Trophoblast cell (in vitro differentiated cells and primary cell): ENCODE results near the gene SLC16A13.

ENCODE experiments used
- DNase-seq, 2 donors: peaks; one replicate each; pipeline ENCODE4 v3.0.0-alpha.2; 2016
- H2AFZ ChIP-seq: 2 replicates; pipeline ENCODE4 v1.6.1; 2013; ENCODE audit warnings: low read length, moderate library complexity, mild to moderate bottlenecking; ENCODE audit not compliant: insufficient read depth, poor library complexity
- H2AK5ac ChIP-seq: 2 replicates; pipeline ENCODE4 v1.6.1; 2013; ENCODE audit warnings: mild to moderate bottlenecking, low read length
- H2BK120ac ChIP-seq: 2 replicates; pipeline ENCODE4 v1.6.1; 2013; ENCODE audit warnings: low read length, mild to moderate bottlenecking, moderate library complexity; ENCODE audit not compliant: insufficient read depth, poor library complexity
- H2BK12ac ChIP-seq: 2 replicates; pipeline ENCODE4 v1.6.1; 2013; ENCODE audit warnings: mild to moderate bottlenecking, low read length, moderate library complexity
- H2BK5ac ChIP-seq: 2 replicates; pipeline ENCODE4 v1.6.1; 2013; ENCODE audit warnings: low read length, low read depth, moderate library complexity, mild to moderate bottlenecking; ENCODE audit not compliant: poor library complexity
- H3K14ac ChIP-seq: 2 replicates; pipeline ENCODE4 v1.6.1; 2013; ENCODE audit warnings: mild to moderate bottlenecking, low read length
- H3K18ac ChIP-seq: 2 replicates; pipeline ENCODE4 v1.6.1; 2013; ENCODE audit warnings: mild to moderate bottlenecking, low read length
- H3K23ac ChIP-seq: 2 replicates; pipeline ENCODE4 v1.6.1; 2013; ENCODE audit warnings: low read length
- H3K27ac ChIP-seq: 2 replicates; pipeline ENCODE4 v1.5.1; 2013; ENCODE audit warnings: low read depth, mild to moderate bottlenecking, inconsistent platforms, low read length, moderate library complexity
- H3K27me3 ChIP-seq: 2 replicates; pipeline ENCODE4 v1.6.1; 2013; ENCODE audit warnings: inconsistent platforms, mild to moderate bottlenecking, low read length, moderate library complexity; ENCODE audit not compliant: insufficient read depth
- H3K36me3 ChIP-seq, 2 experiments: 1 replicate in 1 of 2; 2 replicates in 1 of 2; pipeline ENCODE4 v1.6.1; 2013; ENCODE audit warnings: low read length in 2 of 2, mild to moderate bottlenecking in 2 of 2, moderate library complexity in 1 of 2; ENCODE audit not compliant: insufficient read depth in 2 of 2, control insufficient read depth in 1 of 2
- H3K4ac ChIP-seq: 2 replicates; pipeline ENCODE4 v1.6.1; 2013; ENCODE audit warnings: low read depth, mild to moderate bottlenecking, low read length, moderate library complexity
- H3K4me1 ChIP-seq, 2 experiments: 1 replicate in 1 of 2; 2 replicates in 1 of 2; pipeline ENCODE4 v1.6.1; 2013; ENCODE audit warnings: low read length in 2 of 2, mild to moderate bottlenecking in 2 of 2, moderate library complexity in 1 of 2; ENCODE audit not compliant: insufficient read depth in 2 of 2, control insufficient read depth in 1 of 2
- H3K4me2 ChIP-seq: 2 replicates; pipeline ENCODE4 v1.6.1; 2013; ENCODE audit warnings: inconsistent platforms, mild to moderate bottlenecking, low read length, moderate library complexity
- H3K4me3 ChIP-seq: 2 replicates; pipeline ENCODE4 v1.5.1; 2013; ENCODE audit warnings: mild to moderate bottlenecking, low read depth, low read length, inconsistent platforms
- H3K79me1 ChIP-seq: one replicate; pipeline ENCODE4 v1.6.1; 2013; ENCODE audit warnings: low read length
- H3K79me2 ChIP-seq: 2 replicates; pipeline ENCODE4 v1.6.1; 2013; ENCODE audit warnings: low read length, mild to moderate bottlenecking; ENCODE audit not compliant: control insufficient read depth, insufficient read depth, poor library complexity
- H3K9ac ChIP-seq: 2 replicates; pipeline ENCODE4 v1.6.1; 2013; ENCODE audit warnings: mild to moderate bottlenecking, low read length
- H3K9me3 ChIP-seq: 2 replicates; pipeline ENCODE4 v1.6.1; 2013; ENCODE audit warnings: low read depth, mild to moderate bottlenecking, control low read depth, inconsistent platforms, low read length; ENCODE audit not compliant: insufficient read depth
- H4K12ac ChIP-seq: 2 replicates; pipeline ENCODE4 v1.6.1; 2013; ENCODE audit warnings: low read depth, mild to moderate bottlenecking, low read length, moderate library complexity
- H4K8ac ChIP-seq: 2 replicates; pipeline ENCODE4 v1.6.1; 2013; ENCODE audit warnings: low read depth, mild to moderate bottlenecking, low read length, moderate library complexity
- H4K91ac ChIP-seq: one replicate; pipeline ENCODE4 v1.6.1; 2013; ENCODE audit warnings: low read depth, mild to moderate bottlenecking, low read length, moderate library complexity
- WGBS: extraction: QIAGEN DNeasy Blood & Tissue Kit; methylation state at CpG from one replicate; pipeline ENCODE4 v1.1.7; 2013; ENCODE audit warnings: missing lambda C conversion rate; ENCODE audit not compliant: insufficient read length, insufficient coverage; ENCODE audit errors: extremely low coverage; 5-methylcytosine and 5-hydroxymethylcytosine counted together

SLC16A13 gene

GRCh38 chr17:7029659-7030058 lies 6.2 kb upstream of the SLC16A13 start:
- H2BK5ac ChIP-seq, result no peak overlapping the region
- no peaks in the 10 kb centered on the region for H3K79me1 ChIP-seq
- DNase-seq, result no peak
- H3K9me3 ChIP-seq, result no peaks in the 10 kb centered on the region
- no peak overlapping the region for H2AFZ ChIP-seq
- no peaks in the 10 kb centered on the region for H3K4me1 ChIP-seq
- no peak overlapping the region for H2BK12ac ChIP-seq
- H3K27ac ChIP-seq, result no peak overlapping the region
- H4K12ac ChIP-seq, result no peak overlapping the region
- H3K18ac ChIP-seq, result no peak overlapping the region
- no peak overlapping the region for H3K4ac ChIP-seq
- H4K8ac ChIP-seq, result no peak overlapping the region
- H3K27me3 ChIP-seq, result no peaks in the 10 kb centered on the region
- H3K23ac ChIP-seq, result no peak overlapping the region
- H3K9ac ChIP-seq, result no peak overlapping the region
- no peak overlapping the region for H2AK5ac ChIP-seq
- no peak overlapping the region for H4K91ac ChIP-seq
- no peaks in the 10 kb centered on the region for H3K36me3 ChIP-seq
- H3K79me2 ChIP-seq, result no peaks in the 10 kb centered on the region
- H3K14ac ChIP-seq, result no peak overlapping the region
- H3K4me3 ChIP-seq, result no peak overlapping the region
- no peak overlapping the region for H3K4me2 ChIP-seq
- H2BK120ac ChIP-seq, result no peak overlapping the region
- WGBS, result no CpG with 5 or more reads among the region's 8 CpGs

- Histone ChIP-seq H4K8ac (peak overlapping the region; percentile 85), H3K18ac (no peak overlapping the region), H3K14ac (peak overlapping the region; percentile 21), H2BK12ac (no peak overlapping the region), H3K4me2 (peak overlapping the region; percentile 87), H3K23ac (no peak overlapping the region), H2AK5ac (peak overlapping the region; percentile 49), H3K27ac (no peak overlapping the region), H2BK5ac (no peak overlapping the region), H3K27me3 (no peaks in the 10 kb centered on the region), H3K36me3 (peaks cover 2 to 3% of the 10 kb centered on the region in 2 experiments), H3K9me3 (no peaks in the 10 kb centered on the region), H3K9ac (no peak overlapping the region), H4K91ac (peak overlapping the region; percentile 33), H2AFZ (peak overlapping the region; percentile 55), H3K4me1 (peaks cover 9 to 12% of the 10 kb centered on the region in 2 experiments), H3K79me2 (peaks cover 8% of the 10 kb centered on the region), H3K4me3 (peak overlapping the region; percentile 74), H3K4ac (peak overlapping the region; percentile 5), H2BK120ac (peak overlapping the region; percentile 5), H3K79me1 (peaks cover 12% of the 10 kb centered on the region), H4K12ac (peak overlapping the region; percentile 51)
- DNase-seq, result no peak
- no CpG with 5 or more reads among the region's 7 CpGs for WGBS
Observed at GRCh38 chr17:7034955-7035590, 742 bp upstream of the SLC16A13 start.

DNA sequence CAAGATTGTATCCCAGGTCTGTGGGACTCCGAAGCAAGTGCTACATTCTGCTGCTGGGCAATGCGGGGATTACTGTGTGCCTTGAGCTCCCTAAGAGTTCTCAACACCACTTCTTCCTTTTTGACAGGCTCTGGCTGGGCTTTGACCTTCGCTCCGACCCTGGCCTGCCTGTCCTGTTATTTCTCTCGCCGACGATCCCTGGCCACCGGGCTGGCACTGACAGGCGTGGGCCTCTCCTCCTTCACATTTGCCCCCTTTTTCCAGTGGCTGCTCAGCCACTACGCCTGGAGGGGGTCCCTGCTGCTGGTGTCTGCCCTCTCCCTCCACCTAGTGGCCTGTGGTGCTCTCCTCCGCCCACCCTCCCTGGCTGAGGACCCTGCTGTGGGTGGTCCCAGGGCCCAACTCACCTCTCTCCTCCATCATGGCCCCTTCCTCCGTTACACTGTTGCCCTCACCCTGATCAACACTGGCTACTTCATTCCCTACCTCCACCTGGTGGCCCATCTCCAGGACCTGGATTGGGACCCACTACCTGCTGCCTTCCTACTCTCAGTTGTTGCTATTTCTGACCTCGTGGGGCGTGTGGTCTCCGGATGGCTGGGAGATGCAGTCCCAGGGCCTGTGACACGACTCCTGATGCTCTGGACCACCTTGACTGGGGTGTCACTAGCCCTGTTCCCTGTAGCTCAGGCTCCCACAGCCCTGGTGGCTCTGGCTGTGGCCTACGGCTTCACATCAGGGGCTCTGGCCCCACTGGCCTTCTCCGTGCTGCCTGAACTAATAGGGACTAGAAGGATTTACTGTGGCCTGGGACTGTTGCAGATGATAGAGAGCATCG lies 2.4 kb downstream of the SLC16A13 start:
- Histone ChIP-seq H4K12ac (no peak overlapping the region), H3K79me1 (peaks cover 12% of the 10 kb centered on the region), H3K18ac (no peak overlapping the region), H4K8ac (no peak overlapping the region), H2AK5ac (no peak overlapping the region), H2BK5ac (no peak overlapping the region), H2BK120ac (no peak overlapping the region), H3K27ac (no peak overlapping the region), H3K79me2 (peaks cover 8% of the 10 kb centered on the region), H3K4me1 (peaks cover 15 to 29% of the 10 kb centered on the region in 2 experiments), H3K4me2 (no peak overlapping the region), H3K14ac (no peak overlapping the region), H3K9me3 (peaks cover 6% of the 10 kb centered on the region), H3K23ac (no peak overlapping the region), H3K9ac (no peak overlapping the region), H2BK12ac (no peak overlapping the region), H2AFZ (no peak overlapping the region), H3K4ac (no peak overlapping the region), H3K27me3 (peaks cover 17% of the 10 kb centered on the region), H3K36me3 (peaks cover 2 to 3% of the 10 kb centered on the region in 2 experiments), H3K4me3 (no peak overlapping the region), H4K91ac (no peak overlapping the region)
- WGBS, result no CpG with 5 or more reads among the region's 19 CpGs
- no peak for DNase-seq

GRCh38 chr17:7039832-7040231 lies 4.0 kb downstream of the SLC16A13 start:
- H4K8ac ChIP-seq, result no peak overlapping the region
- H3K4ac ChIP-seq, result no peak overlapping the region
- H2BK12ac ChIP-seq, result no peak overlapping the region
- no peak overlapping the region for H2AK5ac ChIP-seq
- H3K27me3 ChIP-seq, result peaks cover 28% of the 10 kb centered on the region
- H3K23ac ChIP-seq, result no peak overlapping the region
- H3K79me1 ChIP-seq, result peaks cover 12% of the 10 kb centered on the region
- no peak overlapping the region for H2BK5ac ChIP-seq
- WGBS, result no CpG with 5 or more reads among the region's 5 CpGs
- H3K4me3 ChIP-seq, result no peak overlapping the region
- no peak overlapping the region for H3K9ac ChIP-seq
- H4K12ac ChIP-seq, result no peak overlapping the region
- no peak overlapping the region for H3K18ac ChIP-seq
- H3K14ac ChIP-seq, result no peak overlapping the region
- no peak for DNase-seq
- peaks cover 9% of the 10 kb centered on the region for H3K9me3 ChIP-seq
- no peak overlapping the region for H3K4me2 ChIP-seq
- peaks cover 2 to 3% of the 10 kb centered on the region in 2 experiments for H3K36me3 ChIP-seq
- H2AFZ ChIP-seq, result no peak overlapping the region
- H3K4me1 ChIP-seq, result peaks cover 20 to 36% of the 10 kb centered on the region in 2 experiments
- peaks cover 8% of the 10 kb centered on the region for H3K79me2 ChIP-seq
- H4K91ac ChIP-seq, result no peak overlapping the region
- H2BK120ac ChIP-seq, result no peak overlapping the region
- no peak overlapping the region for H3K27ac ChIP-seq
